GM21786 (cell line): Measurements from ENCODE around the gene RAB39B.
"Not testable (repeated sequence)": the region's sequence is repeated elsewhere in the genome, so short reads cannot be mapped to it uniquely, and the experiment has no call there.

Source experiments
- ATAC-seq: cut with Tn5 transposase; IDR thresholded peaks from one replicate; pipeline ENCODE4 v1.9.1; 2021; ENCODE audit not compliant: unreplicated experiment

RAB39B gene

GRCh38 chrX:155263854-155264628 lies at the start of gene RAB39B:
Gene RAB39B (minus strand): TSS chrX:155264491. CDS start chrX:155264288, 203 bp downstream.
- peak; percentile 79 for ATAC-seq

GRCh38 chrX:155313766-155314165 lies 49.5 kb upstream of the RAB39B start:
- ATAC-seq = no peak

GRCh38 chrX:155293771-155294170 lies 29.5 kb upstream of the RAB39B start:
- no peak for ATAC-seq

GRCh38 chrX:155279873-155280272 lies 15.6 kb upstream of the RAB39B start:
- no peak for ATAC-seq

- no peak for ATAC-seq
Measured at GRCh38 chrX:155270969-155271368, 6.7 kb upstream of the RAB39B start.

GRCh38 chrX:155267995-155268394 lies 3.7 kb upstream of the RAB39B start:
- ATAC-seq = not testable (repeated sequence)

GRCh38 chrX:155266439-155266838 lies 2.1 kb upstream of the RAB39B start:
- no peak for ATAC-seq

GRCh38 chrX:155262970-155263754 lies 1.1 kb downstream of the RAB39B start:
- ATAC-seq = peak; percentile 50

- no peak for ATAC-seq
Measured at GRCh38 chrX:155259752-155260151, 4.5 kb downstream of the RAB39B start.

- ATAC-seq = no peak
Measured at GRCh38 chrX:155251391-155251790, 12.9 kb downstream of the RAB39B start.

GRCh38 chrX:155247497-155247896 lies 16.8 kb downstream of the RAB39B start:
- no peak for ATAC-seq

- no peak for ATAC-seq
Measured at GRCh38 chrX:155246748-155247147, 17.5 kb downstream of the RAB39B start.

GRCh38 chrX:155242300-155242699 lies 22.0 kb downstream of the RAB39B start:
- ATAC-seq = no peak

- no peak for ATAC-seq
Measured at GRCh38 chrX:155237719-155238118, 26.6 kb downstream of the RAB39B start.

- no peak for ATAC-seq
Measured at GRCh38 chrX:155235891-155236290, 28.4 kb downstream of the RAB39B start.

- ATAC-seq = peak; percentile 95
Measured at GRCh38 chrX:155231163-155231562, 33.1 kb downstream of the RAB39B start.

GRCh38 chrX:155225774-155226173 lies 38.5 kb downstream of the RAB39B start:
- ATAC-seq = no peak

- not testable (repeated sequence) for ATAC-seq
Measured at GRCh38 chrX:155223746-155224145, 40.5 kb downstream of the RAB39B start.

- no peak for ATAC-seq
Measured at GRCh38 chrX:155221351-155221750, 42.9 kb downstream of the RAB39B start.

- no peak for ATAC-seq
Measured at GRCh38 chrX:155218777-155219176, 45.5 kb downstream of the RAB39B start.

- no peak for ATAC-seq
Measured at GRCh38 chrX:155216940-155217440, 47.3 kb downstream of the RAB39B start.
